ENCODE results near the gene VWA8. TPM values are rescaled to one million over a fixed set of nuclear protein-coding genes. Genes with fewer than 3 reads are reported as not detected.

VWA8 gene
- total RNA-seq: 23.8 and 25.2 TPM in 2 replicates

GRCh38 chr13:41960637-41961465, at the start of gene VWA8:
Gene VWA8 (minus strand): TSS chr13:41961109. CDS start chr13:41961015, 94 bp downstream.

Small RNAs within 50 kb of the gene (small RNA-seq; reads per million reads assigned to genes)
- not detected for gene RN7SL515P
- not detected for gene RNU6-74P
- not detected for gene RPS28P8

Other genes with a start within 250 kb of the VWA8 start
- 34.6 and 36.3 TPM in 2 replicates for gene DGKH, start 87.5 kb upstream of the VWA8 start, total RNA-seq